Suprapubic skin (tissue), 3 donors: ENCODE data around the gene CKAP4.

Experiments used
- CTCF ChIP-seq, 2 donors: fragments of 200-600 bp in 1 of 2; fragments of 450-650 bp in 1 of 2; sonication (generic) in 1 of 2; IDR thresholded peaks; one replicate each; pipeline ENCODE4 v1.5.1; 2016 to 2019; ENCODE audit warnings: antibody characterized with exemption in 2 of 2, mild to moderate bottlenecking in 1 of 2, moderate library complexity in 1 of 2
- EP300 ChIP-seq: sonication (generic); formaldehyde crosslinking; IDR thresholded peaks from one replicate; pipeline ENCODE4 v1.6.1; 2017; ENCODE audit warnings: antibody characterized with exemption
- POLR2A ChIP-seq, 2 donors: fragments of 450-650 bp; IDR thresholded peaks; one replicate each; pipeline ENCODE4 v1.6.1; 2017; ENCODE audit warnings: antibody characterized with exemption in 2 of 2, mild to moderate bottlenecking in 2 of 2, moderate library complexity in 2 of 2

DNA sequence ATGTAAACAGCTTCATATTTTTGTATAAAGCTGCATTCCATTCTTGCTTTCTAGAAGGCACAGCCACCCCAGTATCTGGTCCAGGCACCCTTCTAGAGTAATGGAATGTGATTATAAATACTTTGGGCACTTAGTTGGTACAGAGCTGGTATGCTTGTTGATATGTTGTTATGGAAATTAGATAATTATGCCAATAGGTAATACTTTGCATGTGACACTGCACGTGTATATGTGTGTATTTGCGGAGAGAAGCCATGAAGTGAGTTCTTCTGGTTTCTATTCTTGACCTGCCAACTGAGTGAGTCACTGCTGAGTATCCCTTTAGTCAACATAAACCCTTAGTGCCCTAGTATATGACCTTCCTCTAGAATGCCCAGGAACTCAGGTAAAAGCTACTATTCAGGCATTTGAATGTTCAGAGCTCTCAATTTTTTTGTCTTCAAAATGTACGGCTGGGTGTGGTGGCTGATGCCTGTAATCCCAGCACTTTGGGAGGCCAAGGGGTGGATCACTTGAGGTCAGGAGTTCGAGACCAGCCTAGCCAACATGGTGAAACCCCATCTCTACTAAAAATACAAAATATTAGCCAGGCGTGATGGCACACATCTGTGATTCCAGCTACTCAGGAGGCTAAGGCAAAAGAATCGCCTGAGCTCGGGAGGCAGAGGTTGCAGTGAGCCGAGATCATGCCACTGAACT is 48.5 kb upstream of the CKAP4 start:
- no peak for TF ChIP-seq CTCF (IDR thresholded peaks at IDR 0.05)
- TF ChIP-seq EP300 = no peak
- TF ChIP-seq POLR2A (IDR thresholded peaks at IDR 0.05) = no peak
